Measurements from ENCODE around the gene LEKR1.

DNA sequence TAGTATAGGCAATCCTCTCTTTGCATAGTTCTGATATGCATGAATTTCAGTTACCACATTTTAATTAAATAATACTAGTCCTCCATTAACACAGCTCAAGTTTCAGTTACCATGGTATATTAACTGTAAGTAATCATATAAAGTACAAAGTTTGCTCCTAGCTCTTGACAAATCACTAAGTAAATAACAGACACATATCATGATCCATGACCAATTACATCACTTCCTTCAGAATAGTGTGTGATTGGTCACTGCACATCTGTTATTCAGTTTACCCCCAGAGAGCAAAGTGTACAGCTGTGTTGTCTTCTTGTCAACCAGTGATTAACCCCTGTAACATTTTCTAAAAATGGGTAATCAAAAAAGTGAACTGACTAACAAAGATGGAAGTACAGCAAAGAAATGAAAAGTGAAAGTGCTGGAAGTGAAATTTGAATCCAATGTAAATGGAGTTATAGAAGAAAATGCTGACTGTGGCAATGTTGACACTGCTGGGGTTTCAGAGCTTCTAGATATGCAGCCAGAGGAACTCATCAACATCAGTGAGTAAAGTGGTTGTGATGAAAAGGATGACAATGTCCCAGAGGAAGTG, 30.2 kb upstream of the LEKR1 start:
- no peak for TF ChIP-seq CSDC2 (CRISPR knock-in tag; IDR thresholded peaks at IDR 0.05)
- TF ChIP-seq ZFP30 (CRISPR knock-in tag; IDR thresholded peaks at IDR 0.05): no peak
- no peak for TF ChIP-seq BACH2 (CRISPR knock-in tag; IDR thresholded peaks at IDR 0.05; ENCODE audit: borderline replicate concordance)
- TF ChIP-seq, protein P1, sequence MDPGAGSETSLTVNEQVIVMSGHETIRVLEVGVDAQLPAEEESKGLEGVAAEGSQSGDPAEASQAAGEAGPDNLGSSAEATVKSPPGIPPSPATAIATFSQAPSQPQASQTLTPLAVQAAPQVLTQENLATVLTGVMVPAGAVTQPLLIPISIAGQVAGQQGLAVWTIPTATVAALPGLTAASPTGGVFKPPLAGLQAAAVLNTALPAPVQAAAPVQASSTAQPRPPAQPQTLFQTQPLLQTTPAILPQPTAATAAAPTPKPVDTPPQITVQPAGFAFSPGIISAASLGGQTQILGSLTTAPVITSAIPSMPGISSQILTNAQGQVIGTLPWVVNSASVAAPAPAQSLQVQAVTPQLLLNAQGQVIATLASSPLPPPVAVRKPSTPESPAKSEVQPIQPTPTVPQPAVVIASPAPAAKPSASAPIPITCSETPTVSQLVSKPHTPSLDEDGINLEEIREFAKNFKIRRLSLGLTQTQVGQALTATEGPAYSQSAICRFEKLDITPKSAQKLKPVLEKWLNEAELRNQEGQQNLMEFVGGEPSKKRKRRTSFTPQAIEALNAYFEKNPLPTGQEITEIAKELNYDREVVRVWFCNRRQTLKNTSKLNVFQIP (CRISPR knock-in tag; IDR thresholded peaks at IDR 0.05; ENCODE audit: borderline replicate concordance, low read depth): no peak
